ENCODE data around the gene APELA.
"Not testable (repeated sequence)": the region's sequence is repeated elsewhere in the genome, so short reads cannot be mapped to it uniquely, and the experiment has no call there.

Gene APELA

DNA sequence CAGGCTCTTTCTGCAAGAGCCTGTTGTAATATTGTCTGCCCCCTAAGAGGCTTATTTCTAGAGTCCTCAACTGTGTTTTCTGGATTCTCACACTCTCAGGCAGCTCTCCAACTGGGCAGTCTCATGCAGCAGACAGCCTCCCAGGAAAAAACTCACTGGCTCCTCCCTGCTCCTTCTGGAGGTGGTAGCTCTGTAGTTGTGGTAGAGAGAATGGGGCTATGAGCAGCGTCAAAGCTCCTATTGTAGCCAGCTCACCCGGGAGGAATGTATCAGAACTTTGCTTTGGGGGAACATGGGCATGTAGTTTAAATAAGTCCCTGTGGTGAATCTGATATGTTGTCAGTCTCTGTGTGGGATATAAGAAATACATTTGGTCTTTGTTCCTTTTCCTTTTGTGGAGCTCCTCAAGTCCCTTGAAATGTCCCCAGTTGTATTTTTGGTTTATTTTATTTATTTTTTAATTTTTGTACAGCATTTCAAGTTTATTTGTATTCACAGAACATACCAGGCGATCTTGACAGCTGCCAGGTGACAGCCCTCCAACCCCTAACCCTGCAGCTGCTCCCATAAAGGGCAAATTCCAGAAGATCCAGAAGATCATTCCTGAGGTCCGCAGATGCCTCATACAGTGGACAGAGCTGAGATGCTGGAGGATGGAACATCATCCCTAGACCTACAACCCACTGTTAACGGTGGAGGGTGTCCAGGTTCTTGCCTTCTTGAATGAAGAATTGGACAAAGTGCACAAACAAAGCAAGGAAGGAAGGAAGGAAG lies 54.8 kb downstream of the APELA start:
- TF ChIP-seq CTCF (IDR thresholded peaks at IDR 0.05; ENCODE audit: control extremely low read depth, extremely low read depth, low read depth, missing control alignments): no peak
- CTCF ChIA-PET: interaction anchor here (1.1 to 1.8 kb wide), 9 partner anchors 8 to 151 kb away, joined by 3 to 8 read pairs (median 3); no protein-coding TSS in a partner anchor
- no peak for DNase-seq (ENCODE audit: extremely low spot score)
- POLR2A ChIA-PET: no interaction called here

DNA sequence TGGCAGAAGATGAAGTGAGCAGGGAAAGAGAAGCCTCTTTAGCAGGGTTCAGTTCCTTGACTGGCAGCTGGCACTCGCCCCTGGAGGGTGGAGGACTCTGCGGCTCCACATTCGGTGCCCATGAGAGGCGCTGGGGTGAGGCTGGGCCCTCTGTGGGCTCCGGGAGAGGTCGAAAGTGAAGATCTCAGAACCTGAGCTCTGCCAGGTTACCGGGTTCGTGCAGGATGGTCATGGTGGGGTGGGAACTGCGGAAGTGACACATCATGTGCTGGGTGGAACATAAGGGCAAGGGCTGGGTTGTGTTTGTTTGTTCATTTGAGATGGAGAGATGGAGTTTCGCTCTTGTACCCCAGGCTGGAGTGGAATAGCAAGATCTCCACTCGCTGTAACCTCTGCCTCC lies 56.3 kb downstream of the APELA start:
- DNase-seq (ENCODE audit: extremely low spot score): no peak
- ChIA-PET POLR2A (no interaction called here), CTCF (interaction anchor here (1.0 to 8.4 kb wide), 3 partner anchors 16 to 43 kb away, joined by 3 to 98 read pairs (median 3); no protein-coding TSS in a partner anchor)
- TF ChIP-seq CTCF (IDR thresholded peaks at IDR 0.05; ENCODE audit: control extremely low read depth, extremely low read depth, low read depth, missing control alignments): no peak

DNA sequence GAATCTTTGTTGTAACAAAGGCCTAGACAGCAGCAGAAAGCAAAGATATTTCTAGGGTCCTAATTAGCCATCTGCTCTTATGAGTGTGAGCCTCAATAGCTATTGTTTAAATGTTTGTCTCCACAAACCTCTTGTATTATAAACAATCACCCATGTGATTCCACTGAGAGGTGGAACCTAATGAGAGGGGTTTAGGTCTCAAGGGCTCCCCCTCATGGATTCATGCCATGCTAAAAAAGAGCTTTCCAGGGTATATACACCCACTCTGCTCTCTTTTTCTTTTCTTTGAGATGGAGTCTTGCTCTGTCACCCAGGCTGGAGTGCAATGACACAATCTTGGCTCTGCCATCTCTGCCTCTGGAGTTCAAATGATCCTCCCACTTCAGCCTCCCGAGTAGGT lies 58.4 kb downstream of the APELA start:
- peak; percentile 36 for DNase-seq (ENCODE audit: extremely low spot score)
- TF ChIP-seq CTCF (IDR thresholded peaks at IDR 0.05; ENCODE audit: control extremely low read depth, extremely low read depth, low read depth, missing control alignments): peak; percentile 16
- CTCF ChIA-PET: interaction anchor here (0.9 to 8.4 kb wide), 18 partner anchors 9 to 177 kb away, joined by 3 to 98 read pairs (median 6); partner anchors contain the start of gene TMEM192
- POLR2A ChIA-PET: no interaction called here

GRCh38 chr4:164935865-164936606 lies 59.1 kb downstream of the APELA start:
- DNase-seq (ENCODE audit: extremely low spot score); POLR2A ChIA-PET: not testable (repeated sequence)
- CTCF ChIA-PET: interaction anchor here (0.9 to 8.4 kb wide), 18 partner anchors 9 to 177 kb away, joined by 3 to 98 read pairs (median 6); partner anchors contain the start of gene TMEM192

GRCh38 chr4:164937576-164938270 lies 60.7 kb downstream of the APELA start:
- peak; percentile 32 for DNase-seq (ENCODE audit: extremely low spot score)
- peak; percentile 48 for TF ChIP-seq CTCF (IDR thresholded peaks at IDR 0.05; ENCODE audit: control extremely low read depth, extremely low read depth, low read depth, missing control alignments)
- CTCF ChIA-PET: interaction anchor here (0.6 to 8.4 kb wide), 18 partner anchors 7 to 1389 kb away, joined by 3 to 98 read pairs (median 5); partner anchors contain the start of gene TMEM192
- POLR2A ChIA-PET: no interaction called here

- TF ChIP-seq CTCF (IDR thresholded peaks at IDR 0.05; ENCODE audit: control extremely low read depth, extremely low read depth, low read depth, missing control alignments): no peak
- CTCF ChIA-PET: no interaction called here
- POLR2A ChIA-PET: no interaction called here
- DNase-seq (ENCODE audit: extremely low spot score): no peak
Observed at GRCh38 chr4:164943192-164943591, 66.2 kb downstream of the APELA start.

Data from GM10248 (cell line).